GM23338 (cell line): ENCODE measurements around the gene RFXAP. TPM values are rescaled to one million over a fixed set of nuclear protein-coding genes. Genes with fewer than 3 reads are reported as not detected.

Experiments used
- ATAC-seq: fragments of 200-7000 bp; cut with Tn5 transposase; 3 replicates; pipeline ENCODE4 v1.9.1; 2020
- DNase-seq: peaks from one replicate; pipeline ENCODE4 v3.0.0-alpha.2; 2015; ENCODE audit warnings: low spot score
- H2AFZ ChIP-seq: fragments of 200-600 bp; sonication (generic); 2 replicates; pipeline ENCODE4 v1.8.0; 2016; ENCODE audit warnings: antibody characterized with exemption, mild to moderate bottlenecking, moderate library complexity
- H3F3A ChIP-seq: fragments of 200-600 bp; sonication (generic); replicated peaks from 2 replicates; pipeline ENCODE4 v1.8.0; 2017; ENCODE audit warnings: antibody characterized with exemption, mixed run types, low read depth
- H3K27ac ChIP-seq: fragments of 200-600 bp; sonication (generic); 2 replicates; pipeline ENCODE4 v1.6.1; 2016; ENCODE audit warnings: low read depth
- H3K27me3 ChIP-seq: fragments of 200-600 bp; sonication (generic); 2 replicates; pipeline ENCODE4 v1.8.0; 2016; ENCODE audit warnings: mild to moderate bottlenecking, mixed run types, moderate library complexity; ENCODE audit not compliant: insufficient read depth
- H3K36me3 ChIP-seq: fragments of 200-600 bp; sonication (generic); 2 replicates; pipeline ENCODE4 v1.8.0; 2016; ENCODE audit warnings: mild to moderate bottlenecking; ENCODE audit not compliant: insufficient read depth
- H3K4me1 ChIP-seq: fragments of 200-600 bp; sonication (generic); 2 replicates; pipeline ENCODE4 v1.8.0; 2016; ENCODE audit warnings: mild to moderate bottlenecking, moderate library complexity; ENCODE audit not compliant: insufficient read depth
- H3K4me2 ChIP-seq: fragments of 200-600 bp; sonication (generic); 2 replicates; pipeline ENCODE4 v1.7.1; 2017; ENCODE audit warnings: mixed run types
- H3K4me3 ChIP-seq: fragments of 200-600 bp; sonication (generic); 2 replicates; pipeline ENCODE4 v1.6.1; 2016; ENCODE audit warnings: mixed run types
- H3K79me2 ChIP-seq: fragments of 200-600 bp; sonication (generic); replicated peaks from 2 replicates; pipeline ENCODE4 v1.8.0; 2017; ENCODE audit warnings: mild to moderate bottlenecking; ENCODE audit not compliant: insufficient read depth
- H3K9me2 ChIP-seq: fragments of 200-600 bp; sonication (generic); 2 replicates; pipeline ENCODE4 v1.8.0; 2017; ENCODE audit not compliant: insufficient read depth
- H4K20me1 ChIP-seq: fragments of 200-600 bp; sonication (generic); replicated peaks from 2 replicates; pipeline ENCODE4 v1.8.0; 2017; ENCODE audit warnings: mild to moderate bottlenecking; ENCODE audit not compliant: insufficient read depth
- H3K27ac Mint-ChIP-seq: 2 replicates; pipeline ENCODE4 v1.8.0; 2020; ENCODE audit warnings: inconsistent platforms, mild to moderate bottlenecking, moderate library complexity, mixed read lengths
- H3K27me3 Mint-ChIP-seq: 3 replicates; pipeline ENCODE4 v1.8.0; 2022; ENCODE audit warnings: low read depth, mild to moderate bottlenecking, moderate library complexity, mixed read lengths, inconsistent platforms; ENCODE audit not compliant: insufficient read depth, poor library complexity
- H3K36me3 Mint-ChIP-seq: 3 replicates; pipeline ENCODE4 v1.8.0; 2021; ENCODE audit warnings: low read depth, mild to moderate bottlenecking, inconsistent platforms, moderate library complexity, mixed read lengths
- H3K4me1 Mint-ChIP-seq: 3 replicates; pipeline ENCODE4 v1.8.0; 2020; ENCODE audit warnings: mild to moderate bottlenecking, inconsistent platforms, mixed read lengths
- H3K4me3 Mint-ChIP-seq: 3 replicates; pipeline ENCODE4 v1.8.0; 2021; ENCODE audit warnings: moderate library complexity, mild to moderate bottlenecking, inconsistent platforms, mixed read lengths
- H3K9me3 Mint-ChIP-seq: 3 replicates; pipeline ENCODE4 v1.8.0; 2020; ENCODE audit warnings: moderate library complexity, mild to moderate bottlenecking, inconsistent platforms, mixed read lengths
- CREB1 ChIP-seq: fragments of 250-450 bp; sonication (Bioruptor Pico); IDR thresholded peaks from 2 replicates; pipeline ENCODE4 v1.5.0; 2020; ENCODE audit warnings: low read depth, mild to moderate bottlenecking, moderate library complexity
- CTCF ChIP-seq, 2 experiments: fragments of 200-600 bp in 1 of 2; sonication (generic) in 1 of 2; conservative IDR thresholded peaks; 2 replicates each; pipeline versions ENCODE4 v1.5.1 to v1.6.1; 2016 to 2017; ENCODE audit warnings: antibody characterized with exemption in 2 of 2, low read depth in 2 of 2, mild to moderate bottlenecking in 2 of 2, moderate library complexity in 1 of 2
- EZH2phosphoT487 ChIP-seq: fragments of 200-600 bp; sonication (generic); IDR thresholded peaks from one replicate; pipeline ENCODE4 v1.8.1; 2018; ENCODE audit warnings: antibody characterized with exemption; ENCODE audit not compliant: unreplicated experiment
- JUNB ChIP-seq: IDR thresholded peaks from one replicate; pipeline ENCODE4 v1.6.1; 2016; ENCODE audit warnings: antibody characterized with exemption; ENCODE audit not compliant: unreplicated experiment
- NANOG ChIP-seq: IDR thresholded peaks from 2 replicates; pipeline ENCODE4 v1.6.1; 2016; ENCODE audit warnings: antibody characterized with exemption, borderline replicate concordance
- POLR2AphosphoS5 ChIP-seq: IDR thresholded peaks from 2 replicates; pipeline ENCODE4 v1.6.1; 2016; ENCODE audit warnings: antibody characterized with exemption, low read depth
- REST ChIP-seq: IDR thresholded peaks from one replicate; pipeline ENCODE4 v1.6.1; 2018; ENCODE audit warnings: antibody characterized with exemption; ENCODE audit not compliant: unreplicated experiment
- ZNF114 ChIP-seq: fragments of 250-450 bp; sonication (Bioruptor Pico); IDR thresholded peaks from 2 replicates; pipeline ENCODE4 v1.5.0; 2020; ENCODE audit warnings: mild to moderate bottlenecking, moderate library complexity
- ZNF331 ChIP-seq: fragments of 250-450 bp; sonication (Bioruptor Pico); IDR thresholded peaks from 2 replicates; pipeline ENCODE4 v1.5.0; 2020; ENCODE audit warnings: low read depth, mild to moderate bottlenecking, moderate library complexity
- ZNF462 ChIP-seq: fragments of 250-450 bp; sonication (Bioruptor Pico); IDR thresholded peaks from 2 replicates; pipeline ENCODE4 v1.5.0; 2020; ENCODE audit warnings: mild to moderate bottlenecking, moderate library complexity
- polyA plus RNA-seq: library from polyadenylated mRNA; unstranded; fragments of >200 nt; fragmentation: Nextera tagmentation; extraction: Ambion mirVana; gene quantifications from 2 replicates; pipeline ENCODE4 v1.2.1, GENCODE V29; 2016
- total RNA-seq: library from RNA; depleted of rRNA; stranded (reverse); fragments of >200 nt; shearing (Covaris generic); gene quantifications from 2 replicates; pipeline ENCODE4 v1.2.3, GENCODE V29; 2014

The RFXAP gene
- total and polyA plus RNA-seq, 2 experiments from 2014 or later = 6.3 to 8.5 TPM

- DNase-seq = peak; percentile 91
These were observed 23.6 kb upstream of the RFXAP start for GRCh38 chr13:36795463-36795862.

More at GRCh38 chr13:36795463-36795862, 23.6 kb upstream of the RFXAP start:
- no peak overlapping the region for H3K4me3 ChIP-seq
- peak overlapping the region; percentile 70; the same call in 1 of the 2 replicates for H3K27ac ChIP-seq
- Mint-ChIP-seq H3K27me3 (no peaks in the 10 kb centered on the region), H3K36me3 (no peaks in the 10 kb centered on the region), H3K9me3 (peaks cover 2% of the 10 kb centered on the region; the same call in 1 of the 3 replicates), H3K4me1 (peaks cover 24% of the 10 kb centered on the region), H3K27ac (peak overlapping the region; percentile 83; the same call in 1 of the 2 replicates), H3K4me3 (peak overlapping the region; percentile 1; the same call in 1 of the 3 replicates)
- no peaks in the 10 kb centered on the region for H3K36me3 ChIP-seq
- H3K79me2 ChIP-seq = no peaks in the 10 kb centered on the region
- H4K20me1 ChIP-seq = no peaks in the 10 kb centered on the region
- H3F3A ChIP-seq = no peaks in the 10 kb centered on the region
- H3K4me1 ChIP-seq = peaks cover 7% of the 10 kb centered on the region
- no peaks in the 10 kb centered on the region for H3K27me3 ChIP-seq
- H3K4me2 ChIP-seq = peak overlapping the region; percentile 56; the same call in 1 of the 2 replicates
- ATAC-seq = peak; percentile 97
- no peak for TF ChIP-seq POLR2AphosphoS5
- no peak for TF ChIP-seq REST
- no peak for TF ChIP-seq CTCF (conservative IDR thresholded peaks at IDR 0.05; ENCODE audit: low read depth in 2 of 2)
- TF ChIP-seq CREB1 (CRISPR knock-in tag) = peak; percentile 58; the same call in 1 of the 2 replicates
- TF ChIP-seq ZNF462 = peak; percentile 80; the same call in 1 of the 2 replicates
- TF ChIP-seq ZNF331 = peak; percentile 3; the same call in 1 of the 2 replicates
- no peak for TF ChIP-seq EZH2phosphoT487
- no peak for TF ChIP-seq ZNF114 (CRISPR knock-in tag)
- peak; percentile 95 for TF ChIP-seq NANOG
- TF ChIP-seq JUNB = no peak
- no peak overlapping the region for H2AFZ ChIP-seq
- H3K9me2 ChIP-seq = no peaks in the 10 kb centered on the region; the same call in 1 of the 2 replicates
